ENCODE measurements around the gene DIS3L.
"Not testable (repeated sequence)": the region's sequence is repeated elsewhere in the genome, so short reads cannot be mapped to it uniquely, and the experiment has no call there.

The DIS3L gene

GRCh38 chr15:66310786-66311185 lies 17.4 kb downstream of the DIS3L start:
- DNase-seq (ENCODE audit: low read depth), result no peak

- DNase-seq (ENCODE audit: low read depth), result no peak
Measured at GRCh38 chr15:66312144-66312543, 18.8 kb downstream of the DIS3L start.

GRCh38 chr15:66323312-66323928 lies 30.1 kb downstream of the DIS3L start:
- DNase-seq (ENCODE audit: low read depth), result no peak

- DNase-seq (ENCODE audit: low read depth), result no peak
Measured at GRCh38 chr15:66326051-66326450, 32.7 kb downstream of the DIS3L start.

GRCh38 chr15:66327736-66328135 lies 34.4 kb downstream of the DIS3L start:
- DNase-seq (ENCODE audit: low read depth), result no peak

- no peak for DNase-seq (ENCODE audit: low read depth)
Measured at GRCh38 chr15:66328771-66329170, 35.4 kb downstream of the DIS3L start.

GRCh38 chr15:66348530-66348929 lies 55.2 kb downstream of the DIS3L start:
- not testable (repeated sequence) for DNase-seq (ENCODE audit: low read depth)

GRCh38 chr15:66356077-66356358 lies 62.6 kb downstream of the DIS3L start:
- no peak for DNase-seq (ENCODE audit: low read depth)

GRCh38 chr15:66356359-66357236 lies 63.2 kb downstream of the DIS3L start, which contains the start of gene TIPIN:
Gene TIPIN (minus strand): TSS chr15:66356685. CDS start chr15:66352947, 3,738 bp downstream.
- peak; percentile 97 for DNase-seq (ENCODE audit: low read depth)

GRCh38 chr15:66359740-66360139 lies 66.4 kb downstream of the DIS3L start:
- no peak for DNase-seq (ENCODE audit: low read depth)

GRCh38 chr15:66361745-66362460 lies 68.5 kb downstream of the DIS3L start:
- not testable (repeated sequence) for DNase-seq (ENCODE audit: low read depth)

GRCh38 chr15:66362776-66363175 lies 69.4 kb downstream of the DIS3L start:
- no peak for DNase-seq (ENCODE audit: low read depth)

GRCh38 chr15:66364944-66365528 lies 71.7 kb downstream of the DIS3L start:
- DNase-seq (ENCODE audit: low read depth), result no peak

GRCh38 chr15:66369773-66370651 lies 76.6 kb downstream of the DIS3L start:
- DNase-seq (ENCODE audit: low read depth), result no peak

- no peak for DNase-seq (ENCODE audit: low read depth)
Measured at GRCh38 chr15:66374179-66374578, 80.8 kb downstream of the DIS3L start.

- no peak for DNase-seq (ENCODE audit: low read depth)
Measured at GRCh38 chr15:66378814-66379430, 85.6 kb downstream of the DIS3L start.

- DNase-seq (ENCODE audit: low read depth), result not testable (repeated sequence)
Measured at GRCh38 chr15:66381376-66381775, 88.0 kb downstream of the DIS3L start.

Measured in activated T-cell treated with anti-CD3 and anti-CD28 coated beads for 48 hours (primary cell).